Adrenal gland (tissue), 5 donors: ENCODE data around the gene IPCEF1.

Source experiments
- POLR2A ChIP-seq, 2 donors: fragments of 450-650 bp; IDR thresholded peaks; one replicate each; pipeline ENCODE4 v1.6.1; 2017; ENCODE audit warnings: antibody characterized with exemption in 2 of 2, mild to moderate bottlenecking in 2 of 2, moderate library complexity in 1 of 2
- TF ChIP-seq, protein P1 (sequence below), 6 experiments: fragments of 450-650 bp in 4 of 6; fragments of 200-600 bp in 2 of 6; sonication (generic) in 1 of 6; IDR thresholded peaks; 1 replicate in 5 of 6; 2 replicates in 1 of 6; pipeline versions ENCODE4 v1.5.1 to v1.8.0; 2016 to 2021; ENCODE audit warnings: antibody characterized with exemption in 6 of 6, mild to moderate bottlenecking in 2 of 6, moderate library complexity in 1 of 6
- donor health status: DM: no; HTN: no; CAD: no.

- TF ChIP-seq, protein P1, sequence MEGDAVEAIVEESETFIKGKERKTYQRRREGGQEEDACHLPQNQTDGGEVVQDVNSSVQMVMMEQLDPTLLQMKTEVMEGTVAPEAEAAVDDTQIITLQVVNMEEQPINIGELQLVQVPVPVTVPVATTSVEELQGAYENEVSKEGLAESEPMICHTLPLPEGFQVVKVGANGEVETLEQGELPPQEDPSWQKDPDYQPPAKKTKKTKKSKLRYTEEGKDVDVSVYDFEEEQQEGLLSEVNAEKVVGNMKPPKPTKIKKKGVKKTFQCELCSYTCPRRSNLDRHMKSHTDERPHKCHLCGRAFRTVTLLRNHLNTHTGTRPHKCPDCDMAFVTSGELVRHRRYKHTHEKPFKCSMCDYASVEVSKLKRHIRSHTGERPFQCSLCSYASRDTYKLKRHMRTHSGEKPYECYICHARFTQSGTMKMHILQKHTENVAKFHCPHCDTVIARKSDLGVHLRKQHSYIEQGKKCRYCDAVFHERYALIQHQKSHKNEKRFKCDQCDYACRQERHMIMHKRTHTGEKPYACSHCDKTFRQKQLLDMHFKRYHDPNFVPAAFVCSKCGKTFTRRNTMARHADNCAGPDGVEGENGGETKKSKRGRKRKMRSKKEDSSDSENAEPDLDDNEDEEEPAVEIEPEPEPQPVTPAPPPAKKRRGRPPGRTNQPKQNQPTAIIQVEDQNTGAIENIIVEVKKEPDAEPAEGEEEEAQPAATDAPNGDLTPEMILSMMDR (IDR thresholded peaks at IDR 0.05): no peak
- TF ChIP-seq POLR2A (IDR thresholded peaks at IDR 0.05): no peak
Measured at GRCh38 chr6:154239392-154239791, 117.2 kb downstream of the IPCEF1 start.
